Neural crest cell (in vitro differentiated cells): ENCODE data around the gene ARAF. TPM values are rescaled to one million over a fixed set of nuclear protein-coding genes. Genes with fewer than 3 reads are reported as not detected.

ENCODE experiments used
- DNase-seq: peaks from one replicate; pipeline ENCODE4 v3.0.0; 2021; ENCODE audit warnings: low read depth, mixed read lengths, low spot score
- H3K27ac Mint-ChIP-seq: one replicate; pipeline ENCODE4 v1.8.0; 2021; ENCODE audit warnings: mild to moderate bottlenecking, mixed read lengths; ENCODE audit not compliant: unreplicated experiment
- H3K27me3 Mint-ChIP-seq: 2 replicates; pipeline ENCODE4 v1.8.0; 2021; ENCODE audit warnings: low read depth, mild to moderate bottlenecking, mixed read lengths
- H3K36me3 Mint-ChIP-seq: 2 replicates; pipeline ENCODE4 v1.8.0; 2021; ENCODE audit warnings: low read depth, mild to moderate bottlenecking, mixed read lengths
- H3K4me1 Mint-ChIP-seq: 2 replicates; pipeline ENCODE4 v1.8.0; 2021; ENCODE audit warnings: mixed read lengths
- H3K4me3 Mint-ChIP-seq: one replicate; pipeline ENCODE4 v1.8.0; 2021; ENCODE audit warnings: mild to moderate bottlenecking, mixed read lengths
- H3K9me3 Mint-ChIP-seq: 2 replicates; pipeline ENCODE4 v1.8.0; 2021; ENCODE audit warnings: mixed read lengths
- CTCF ChIP-seq: fragments of 200-600 bp; sonication (generic); conservative IDR thresholded peaks from 2 replicates; pipeline ENCODE4 v1.5.0; 2021; ENCODE audit warnings: antibody characterized with exemption, mild to moderate bottlenecking
- total RNA-seq: library from RNA; stranded (reverse); gene quantifications from 2 replicates; pipeline ENCODE4 v1.2.1, GENCODE V29; 2021

Gene ARAF
- total RNA-seq, 1 donor from 2014 or later, result 55.7 TPM

DNA sequence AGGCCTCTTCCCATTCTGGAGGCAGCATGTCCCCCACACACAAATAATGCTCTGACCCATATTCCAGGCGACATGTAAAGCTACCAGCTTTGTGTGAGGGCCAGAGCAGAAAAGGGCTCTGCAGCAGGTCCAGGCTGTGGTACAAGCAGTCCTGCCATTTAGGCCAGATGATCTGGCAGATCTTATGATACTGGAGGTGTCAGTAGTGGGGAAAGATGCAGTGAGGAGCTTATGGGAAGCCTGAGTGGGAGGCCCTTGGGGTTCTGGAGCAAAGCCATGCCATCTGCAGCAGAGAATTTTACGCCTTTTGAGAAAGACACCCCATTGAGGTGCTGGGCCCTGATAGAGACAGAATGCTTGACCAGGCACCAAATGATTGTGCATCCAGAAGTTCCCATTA, 50.9 kb downstream of the ARAF start:
- DNase-seq, result no peak
- Mint-ChIP-seq H3K27me3 (peaks cover 2% of the 10 kb centered on the region), H3K9me3 (peaks cover 6% of the 10 kb centered on the region), H3K27ac (no peak overlapping the region), H3K4me3 (no peak overlapping the region), H3K36me3 (no peaks in the 10 kb centered on the region), H3K4me1 (peaks cover 11% of the 10 kb centered on the region)
- TF ChIP-seq CTCF, result no peak

DNA sequence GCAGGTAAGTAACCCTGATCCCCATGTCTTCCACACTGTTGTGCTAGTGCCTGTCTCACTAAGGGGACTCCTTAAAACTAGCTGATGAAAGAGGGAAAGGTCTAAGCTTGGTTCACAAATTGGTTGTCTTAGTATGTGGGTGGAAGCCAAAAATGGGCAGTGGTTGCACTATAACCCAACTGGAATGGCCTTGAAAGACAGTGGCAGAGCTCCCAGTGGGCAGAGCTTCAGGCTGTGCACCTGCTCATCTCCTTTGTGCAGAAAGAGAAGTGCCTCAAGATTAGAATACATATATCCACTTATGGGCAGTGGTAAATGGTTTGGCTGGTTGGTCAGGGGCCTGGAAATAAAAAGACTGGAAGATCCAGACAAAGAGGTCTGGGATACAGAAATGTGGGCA, 51.4 kb downstream of the ARAF start:
- Mint-ChIP-seq H3K27ac (no peak overlapping the region), H3K9me3 (peaks cover 6% of the 10 kb centered on the region), H3K27me3 (peaks cover 3% of the 10 kb centered on the region), H3K4me1 (peaks cover 11% of the 10 kb centered on the region), H3K4me3 (no peak overlapping the region), H3K36me3 (no peaks in the 10 kb centered on the region)
- TF ChIP-seq CTCF, result no peak
- DNase-seq, result no peak

- peaks cover 6% of the 10 kb centered on the region for H3K9me3 Mint-ChIP-seq
- no peaks in the 10 kb centered on the region for H3K36me3 Mint-ChIP-seq
- no peak for DNase-seq
- H3K4me1 Mint-ChIP-seq, result peaks cover 10% of the 10 kb centered on the region
- H3K27me3 Mint-ChIP-seq, result peaks cover 10% of the 10 kb centered on the region
- H3K27ac Mint-ChIP-seq, result peak overlapping the region; percentile 43
- H3K4me3 Mint-ChIP-seq, result no peak overlapping the region
- TF ChIP-seq CTCF, result no peak
These were observed 52.1 kb downstream of the ARAF start for GRCh38 chrX:47613082-47613481.

DNA sequence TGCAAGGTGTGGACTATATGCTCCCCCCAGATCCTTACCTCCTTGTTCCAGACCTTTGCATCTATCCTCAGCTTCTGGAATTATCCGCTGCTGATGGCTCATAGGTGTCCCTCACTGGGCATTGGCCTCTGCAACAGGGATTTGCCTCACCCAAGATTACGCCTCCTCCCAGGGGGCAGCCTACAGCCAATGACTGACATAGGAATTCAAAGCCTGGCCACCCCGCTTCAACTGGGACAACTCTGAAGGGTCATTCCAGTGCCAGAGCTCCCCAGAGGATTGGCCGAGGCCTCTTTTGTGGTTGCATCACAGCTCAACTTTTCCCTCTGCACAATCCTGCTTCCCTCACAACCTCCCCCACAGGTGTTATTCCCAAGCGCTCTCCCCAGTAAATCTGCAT, 53.6 kb downstream of the ARAF start:
- Mint-ChIP-seq H3K4me3 (no peak overlapping the region), H3K4me1 (no peaks in the 10 kb centered on the region), H3K9me3 (peaks cover 6% of the 10 kb centered on the region), H3K27ac (no peak overlapping the region), H3K36me3 (no peaks in the 10 kb centered on the region), H3K27me3 (peaks cover 17% of the 10 kb centered on the region)
- no peak for DNase-seq
- TF ChIP-seq CTCF, result no peak

DNA sequence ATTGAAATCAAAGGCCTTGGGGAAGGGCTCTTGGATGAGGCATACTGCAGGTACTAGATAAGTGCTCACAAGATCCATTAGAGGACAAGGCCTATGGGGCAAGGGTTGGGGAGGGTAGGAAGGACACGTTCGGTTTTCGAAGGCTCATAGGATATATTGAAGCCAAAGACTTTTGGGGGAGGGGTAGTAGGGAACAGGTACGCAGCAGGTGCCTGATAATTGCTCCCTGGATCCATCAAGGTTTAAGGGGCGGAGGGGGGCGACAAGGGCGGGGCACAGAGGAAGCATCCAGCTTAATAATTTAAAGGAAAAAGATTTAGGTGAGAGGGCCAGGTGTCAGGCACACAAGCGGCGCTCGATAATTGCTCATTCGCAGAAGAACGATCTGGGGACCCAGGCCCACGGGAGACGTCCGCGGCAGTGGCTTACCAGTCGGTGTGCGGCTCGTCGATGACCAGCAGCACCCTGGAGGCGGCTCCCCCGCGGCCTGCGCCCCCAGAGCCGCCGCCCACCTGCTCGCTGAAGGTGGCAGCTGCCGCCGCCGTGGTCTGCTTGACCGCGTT, 58.0 kb downstream of the ARAF start:
- peak overlapping the region; percentile 58 for H3K4me3 Mint-ChIP-seq
- H3K27me3 Mint-ChIP-seq, result peaks cover 49% of the 10 kb centered on the region
- H3K27ac Mint-ChIP-seq, result no peak overlapping the region
- H3K36me3 Mint-ChIP-seq, result no peaks in the 10 kb centered on the region
- DNase-seq, result no peak
- no peaks in the 10 kb centered on the region for H3K9me3 Mint-ChIP-seq
- H3K4me1 Mint-ChIP-seq, result peaks cover 9% of the 10 kb centered on the region
- TF ChIP-seq CTCF, result no peak
